Ishikawa (cell line): ENCODE measurements around the gene CGRRF1.

ENCODE experiments used
- CEBPB ChIP-seq: IDR thresholded peaks from 2 replicates; pipeline ENCODE4 v1.6.1; 2012
- CREB1 ChIP-seq: IDR thresholded peaks from 2 replicates; pipeline ENCODE4 v1.6.1; 2012; ENCODE audit warnings: low read depth
- EGR1 ChIP-seq: IDR thresholded peaks from 2 replicates; pipeline ENCODE4 v1.6.1; 2012
- EP300 ChIP-seq: IDR thresholded peaks from 2 replicates; pipeline ENCODE4 v1.6.1; 2012; ENCODE audit warnings: borderline replicate concordance
- MAX ChIP-seq: IDR thresholded peaks from 2 replicates; pipeline ENCODE4 v1.6.1; 2012
- NFIC ChIP-seq: IDR thresholded peaks from 2 replicates; pipeline ENCODE4 v1.6.1; 2012
- RAD21 ChIP-seq: IDR thresholded peaks from 2 replicates; pipeline ENCODE4 v1.6.1; 2012; ENCODE audit warnings: low read depth
- REST ChIP-seq: IDR thresholded peaks from 2 replicates; pipeline ENCODE4 v1.6.1; 2012; ENCODE audit warnings: low read depth, mild to moderate bottlenecking
- TAF1 ChIP-seq: IDR thresholded peaks from 2 replicates; pipeline ENCODE4 v1.6.1; 2012; ENCODE audit warnings: low read depth, mild to moderate bottlenecking
- TEAD4 ChIP-seq: IDR thresholded peaks from 2 replicates; pipeline ENCODE4 v1.6.1; 2012
- USF1 ChIP-seq: IDR thresholded peaks from 2 replicates; pipeline ENCODE4 v1.6.1; 2012
- ZBTB7A ChIP-seq: IDR thresholded peaks from 2 replicates; pipeline ENCODE4 v1.6.1; 2012; ENCODE audit warnings: low read depth

DNA sequence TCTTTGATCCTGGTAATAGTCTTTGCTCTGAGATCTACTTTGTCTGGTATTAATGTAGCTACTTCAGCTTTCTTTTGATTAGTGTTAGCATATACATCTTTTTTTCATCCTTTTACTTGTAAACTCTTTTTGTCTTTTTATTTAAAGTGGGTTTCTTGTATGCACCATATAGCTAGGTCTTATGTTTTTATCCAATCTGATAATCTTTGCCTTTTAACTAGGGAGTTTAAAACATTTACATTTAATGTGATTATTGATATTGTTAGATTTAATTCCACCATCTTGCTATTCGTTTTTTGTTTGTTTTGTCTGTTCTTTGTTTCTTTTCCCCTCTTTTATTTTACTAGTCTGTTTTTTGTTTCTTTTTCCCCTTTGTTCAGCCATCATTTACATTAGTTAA, 6.0 kb downstream of the CGRRF1 start:
- TF ChIP-seq TEAD4, result no peak
- TF ChIP-seq CEBPB, result no peak
- no peak for TF ChIP-seq EGR1
- no peak for TF ChIP-seq RAD21
- no peak for TF ChIP-seq EP300
- TF ChIP-seq TAF1, result no peak
- TF ChIP-seq USF1, result no peak
- TF ChIP-seq NFIC, result no peak
- no peak for TF ChIP-seq MAX
- TF ChIP-seq ZBTB7A, result no peak
- TF ChIP-seq CREB1, result no peak
- no peak for TF ChIP-seq REST
